Liver (tissue), 9 donors: Measurements from ENCODE around the gene SPHKAP. TPM values are rescaled to one million over a fixed set of nuclear protein-coding genes. Genes with fewer than 3 reads are reported as not detected.

ENCODE experiments used
- DNase-seq: peaks from one replicate; pipeline ENCODE4 v3.0.0-alpha.2; 2017; ENCODE audit warnings: low spot score
- H3K27ac ChIP-seq, 2 donors: one replicate each; pipeline ENCODE4 v1.7.0; 2013; ENCODE audit warnings: inconsistent platforms in 2 of 2, low read length in 2 of 2, control low read depth in 1 of 2, low read depth in 1 of 2, mild to moderate bottlenecking in 1 of 2
- H3K27me3 ChIP-seq, 4 donors: one replicate each; pipeline versions ENCODE4 v1.6.1 to v1.7.0; 2013; ENCODE audit warnings: low read length in 3 of 4, inconsistent platforms in 1 of 4, mild to moderate bottlenecking in 1 of 4, moderate library complexity in 1 of 4; ENCODE audit not compliant: control insufficient read depth in 4 of 4, insufficient read depth in 4 of 4
- H3K36me3 ChIP-seq, 4 donors: one replicate each; pipeline versions ENCODE4 v1.6.1 to v1.7.0; 2013; ENCODE audit warnings: low read length in 3 of 4, mild to moderate bottlenecking in 3 of 4, low read depth in 1 of 4, moderate library complexity in 1 of 4; ENCODE audit not compliant: control insufficient read depth in 4 of 4, insufficient read depth in 3 of 4
- H3K4me1 ChIP-seq, 4 donors: one replicate each; pipeline versions ENCODE4 v1.6.1 to v1.7.0; 2013; ENCODE audit warnings: low read length in 3 of 4, mild to moderate bottlenecking in 3 of 4, moderate library complexity in 1 of 4; ENCODE audit not compliant: control insufficient read depth in 4 of 4, insufficient read depth in 4 of 4
- H3K4me3 ChIP-seq, 3 donors: one replicate each; pipeline versions ENCODE4 v1.6.1 to v1.7.0; 2013; ENCODE audit warnings: low read length in 3 of 3, control low read depth in 1 of 3, low read depth in 1 of 3, mild to moderate bottlenecking in 1 of 3
- H3K9ac ChIP-seq, 2 donors: one replicate each; pipeline ENCODE4 v1.7.0; 2013; ENCODE audit warnings: low read length in 2 of 2, mild to moderate bottlenecking in 2 of 2, moderate library complexity in 2 of 2, control low read depth in 1 of 2, low read depth in 1 of 2
- H3K9me3 ChIP-seq, 4 donors: one replicate each; pipeline versions ENCODE4 v1.6.1 to v1.7.0; 2013; ENCODE audit warnings: low read length in 3 of 4; ENCODE audit not compliant: control insufficient read depth in 4 of 4
- CTCF ChIP-seq: fragments of 150-350 bp; IDR thresholded peaks from 2 replicates; pipeline ENCODE4 v1.5.1; 2017; ENCODE audit warnings: improper control_type of control experiment, low read depth, low read length; ENCODE audit not compliant: missing input control
- EGR1 ChIP-seq, 2 donors: IDR thresholded peaks; 2 replicates each; pipeline ENCODE4 v1.6.1; 2016 to 2018; ENCODE audit warnings: antibody characterized with exemption in 2 of 2, low read depth in 2 of 2
- FOXA1 ChIP-seq: IDR thresholded peaks from 2 replicates; pipeline ENCODE4 v1.6.1; 2016; ENCODE audit warnings: antibody characterized with exemption
- FOXA2 ChIP-seq: IDR thresholded peaks from 2 replicates; pipeline ENCODE4 v1.6.1; 2016; ENCODE audit warnings: antibody characterized with exemption
- HNF4A ChIP-seq, 2 donors: conservative IDR thresholded peaks; 2 replicates each; pipeline ENCODE4 v1.6.1; 2016; ENCODE audit warnings: antibody characterized with exemption in 2 of 2, mild to moderate bottlenecking in 2 of 2
- HNF4G ChIP-seq: IDR thresholded peaks from 2 replicates; pipeline ENCODE4 v1.6.1; 2016; ENCODE audit warnings: antibody characterized with exemption
- JUND ChIP-seq, 2 donors: IDR thresholded peaks; 2 replicates each; pipeline ENCODE4 v1.6.1; 2016; ENCODE audit warnings: antibody characterized with exemption in 2 of 2
- MAX ChIP-seq: IDR thresholded peaks from 2 replicates; pipeline ENCODE4 v1.6.1; 2016; ENCODE audit warnings: antibody characterized with exemption
- NR2F2 ChIP-seq: IDR thresholded peaks from 2 replicates; pipeline ENCODE4 v1.6.1; 2016; ENCODE audit warnings: antibody characterized with exemption
- RAD21 ChIP-seq, 2 donors: IDR thresholded peaks; 2 replicates each; pipeline ENCODE4 v1.6.1; 2016; ENCODE audit warnings: antibody characterized with exemption in 2 of 2, mild to moderate bottlenecking in 2 of 2
- REST ChIP-seq: IDR thresholded peaks from 2 replicates; pipeline ENCODE4 v1.6.1; 2016; ENCODE audit warnings: antibody characterized with exemption, mild to moderate bottlenecking
- RXRA ChIP-seq, 2 donors: IDR thresholded peaks; 2 replicates each; pipeline ENCODE4 v1.6.1; 2017 to 2018; ENCODE audit warnings: antibody characterized with exemption in 2 of 2, mild to moderate bottlenecking in 1 of 2
- SP1 ChIP-seq: IDR thresholded peaks from 2 replicates; pipeline ENCODE4 v1.6.1; 2018; ENCODE audit warnings: antibody characterized with exemption, mild to moderate bottlenecking
- TAF1 ChIP-seq: conservative IDR thresholded peaks from 2 replicates; pipeline ENCODE4 v1.6.1; 2016; ENCODE audit warnings: antibody characterized with exemption, mild to moderate bottlenecking
- YY1 ChIP-seq: IDR thresholded peaks from 2 replicates; pipeline ENCODE4 v1.6.1; 2016; ENCODE audit warnings: antibody characterized with exemption, mild to moderate bottlenecking
- ZBTB33 ChIP-seq: IDR thresholded peaks from 2 replicates; pipeline ENCODE4 v1.6.1; 2016; ENCODE audit warnings: antibody characterized with exemption
- WGBS: extraction: QIAGEN DNeasy Blood & Tissue Kit; methylation state at CpG from one replicate; pipeline ENCODE4 v1.1.7; 2013; 5-methylcytosine and 5-hydroxymethylcytosine counted together
- polyA plus RNA-seq, 2 donors: library from polyadenylated mRNA; stranded (reverse) in 1 of 2; unstranded in 1 of 2; fragments of 200-250 nt in 1 of 2; fragments of >200 nt in 1 of 2; fragmentation: Nextera tagmentation in 1 of 2; extraction: Ambion mirVana in 1 of 2; gene quantifications; one replicate each; pipeline versions ENCODE4 v1.2.1 to v1.2.3, GENCODE V29; 2013 to 2015
- total RNA-seq, 2 donors: library from RNA; depleted of rRNA; stranded (reverse); fragments of >200 nt; gene quantifications; one replicate each; pipeline ENCODE4 v1.2.3, GENCODE V29; 2014
- TF ChIP-seq, protein P1 (sequence below): IDR thresholded peaks from 2 replicates; pipeline ENCODE4 v1.6.1; 2016; ENCODE audit warnings: antibody characterized with exemption
- donor health status: healthy.
- donor health status: healthy.
- donor health status: healthy.
- donor health status: healthy.
- donor health status: healthy.

SPHKAP gene
- total and polyA plus RNA-seq, 4 donors: not detected

DNA sequence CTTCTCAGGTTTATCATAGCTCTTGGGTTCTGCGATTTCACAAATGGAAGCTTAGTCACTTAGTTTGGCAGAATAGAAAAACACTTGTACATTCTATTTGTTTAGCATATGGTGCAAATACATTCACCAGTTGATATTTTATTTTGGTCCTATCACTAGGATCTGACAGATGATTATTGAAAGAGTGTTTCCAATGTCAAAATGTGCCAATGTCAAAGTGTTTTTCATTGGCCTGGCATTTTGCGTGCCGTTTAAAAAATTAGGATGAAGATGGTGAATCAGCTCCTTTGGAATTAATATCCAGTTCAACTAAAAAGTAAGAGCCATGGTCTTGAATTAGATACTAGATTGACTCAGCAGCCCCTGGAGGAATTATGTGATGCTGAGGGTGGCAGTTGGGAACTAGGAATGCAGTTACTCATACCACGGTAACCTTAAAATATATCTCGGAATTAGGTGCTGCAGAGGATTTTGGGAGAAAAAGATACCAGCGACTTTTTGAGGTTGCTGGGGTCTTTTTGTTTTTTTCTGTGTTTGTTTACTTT lies 87.0 kb downstream of the SPHKAP start:
- Histone ChIP-seq H3K36me3 (no peaks in the 10 kb centered on the region), H3K4me3 (no peak overlapping the region), H3K27me3 (no peaks in the 10 kb centered on the region), H3K4me1 (no peaks in the 10 kb centered on the region), H3K9ac (no peak overlapping the region), H3K9me3 (peaks cover 3 to 8% (median 4%) of the 10 kb centered on the region in 4 donors), H3K27ac (no peak overlapping the region)
- no peak for TF ChIP-seq FOXA2
- TF ChIP-seq NR2F2: no peak
- TF ChIP-seq CTCF: no peak
- TF ChIP-seq, protein P1, sequence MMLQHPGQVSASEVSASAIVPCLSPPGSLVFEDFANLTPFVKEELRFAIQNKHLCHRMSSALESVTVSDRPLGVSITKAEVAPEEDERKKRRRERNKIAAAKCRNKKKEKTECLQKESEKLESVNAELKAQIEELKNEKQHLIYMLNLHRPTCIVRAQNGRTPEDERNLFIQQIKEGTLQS: no peak
- no peak for TF ChIP-seq RAD21 (IDR thresholded peaks at IDR 0.05)
- no peak for TF ChIP-seq MAX
- TF ChIP-seq TAF1: no peak
- TF ChIP-seq HNF4G: no peak
- TF ChIP-seq FOXA1: no peak
- TF ChIP-seq RXRA (IDR thresholded peaks at IDR 0.05): no peak
- no peak for TF ChIP-seq YY1
- no peak for TF ChIP-seq JUND (IDR thresholded peaks at IDR 0.05)
- no peak for TF ChIP-seq ZBTB33
- TF ChIP-seq HNF4A (conservative IDR thresholded peaks at IDR 0.05): no peak
- TF ChIP-seq EGR1 (IDR thresholded peaks at IDR 0.05; ENCODE audit: low read depth in 2 of 2): no peak
- TF ChIP-seq SP1: no peak
- TF ChIP-seq REST: no peak
- 88% methylated on average over 6 of the region's 6 CpGs for WGBS
- DNase-seq: no peak

DNA sequence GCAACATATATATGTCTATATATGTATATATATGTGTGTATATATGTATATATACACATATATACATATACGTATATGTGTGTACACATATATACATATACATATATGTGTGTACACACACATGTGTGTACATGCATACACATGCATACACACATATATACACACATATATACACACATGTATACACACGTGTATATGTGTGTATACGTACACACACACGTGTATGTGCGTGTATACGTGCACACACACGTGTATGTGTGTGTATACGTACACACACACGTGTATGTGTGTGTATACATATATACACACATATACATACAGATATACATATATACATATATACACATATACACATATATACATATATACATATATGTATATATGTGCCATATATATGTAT lies 89.4 kb downstream of the SPHKAP start:
- Histone ChIP-seq H3K9ac (no peak overlapping the region), H3K4me3 (no peak overlapping the region), H3K4me1 (no peaks in the 10 kb centered on the region), H3K27me3 (no peaks in the 10 kb centered on the region), H3K36me3 (no peaks in the 10 kb centered on the region), H3K27ac (no peak overlapping the region), H3K9me3 (peaks cover 3 to 9% (median 4%) of the 10 kb centered on the region in 4 donors)
- 59% methylated on average over 9 of the region's 9 CpGs for WGBS
- DNase-seq: no peak
- TF ChIP-seq FOXA1: no peak
- TF ChIP-seq JUND (IDR thresholded peaks at IDR 0.05): no peak
- TF ChIP-seq RAD21 (IDR thresholded peaks at IDR 0.05): no peak
- TF ChIP-seq TAF1: no peak
- no peak for TF ChIP-seq MAX
- no peak for TF ChIP-seq NR2F2
- no peak for TF ChIP-seq HNF4G
- TF ChIP-seq EGR1 (IDR thresholded peaks at IDR 0.05; ENCODE audit: low read depth in 2 of 2): no peak
- TF ChIP-seq REST: no peak
- TF ChIP-seq, protein P1: no peak
- TF ChIP-seq ZBTB33: no peak
- no peak for TF ChIP-seq FOXA2
- no peak for TF ChIP-seq HNF4A (conservative IDR thresholded peaks at IDR 0.05)
